SK-N-SH (cell line): Measurements from ENCODE around the gene TMEM184A. TPM values are rescaled to one million over a fixed set of nuclear protein-coding genes. Genes with fewer than 3 reads are reported as not detected.
A peak's percentile ranks its signal among the peaks of the same experiment; 100 is the strongest.

Experiments
- CTCF ChIA-PET: fragments of 300-600, 350-600 bp; formaldehyde crosslinking; extraction: SDS; loops from one replicate; lab custom pipeline; 2021; lab: Yijun Ruan, JAX
- POLR2A ChIA-PET: fragments of 350-600 bp; sonication (Branson Sonifier 250); formaldehyde crosslinking; extraction: SDS; loops from one replicate; lab custom pipeline; 2020; ENCODE audit warnings: antibody characterized with exemption, inconsistent platforms; lab: Yijun Ruan, JAX
- DNase-seq: peaks from one replicate; pipeline ENCODE4 v3.0.0; 2012
- H2AFZ ChIP-seq: fragments of 200-600 bp; sonication (generic); 2 replicates; pipeline ENCODE4 v1.8.1; 2016; ENCODE audit warnings: antibody characterized with exemption, mild to moderate bottlenecking, low read depth
- H3F3A ChIP-seq: fragments of 200-600 bp; sonication (generic); replicated peaks from 2 replicates; pipeline ENCODE3; 2016; ENCODE audit warnings: antibody characterized with exemption, mild to moderate bottlenecking; ENCODE audit not compliant: insufficient read depth
- H3K27ac ChIP-seq, 2 experiments: fragments of 200-500 bp in 1 of 2; fragments of 200-600 bp in 1 of 2; sonication (Bioruptor generic) in 1 of 2; sonication (generic), shearing (Covaris generic) in 1 of 2; 2 replicates each; pipeline versions ENCODE4 v1.5.1 to v1.6.1; 2014 to 2016; ENCODE audit warnings: low read depth in 2 of 2, inconsistent platforms in 1 of 2, low read length in 1 of 2, mild to moderate bottlenecking in 1 of 2, mixed read lengths in 1 of 2
- H3K27me3 ChIP-seq: fragments of 200-600 bp; sonication (generic), shearing (Covaris generic); 2 replicates; pipeline ENCODE4 v1.6.1; 2016; ENCODE audit warnings: mixed run types; ENCODE audit not compliant: insufficient read depth
- H3K36me3 ChIP-seq, 2 experiments: fragments of 200-500 bp in 1 of 2; fragments of 200-600 bp in 1 of 2; sonication (Bioruptor generic) in 1 of 2; sonication (generic) in 1 of 2; replicated peaks in 1 of 2; 2 replicates each; pipeline versions ENCODE3 to v1.5.1; 2014 to 2016; ENCODE audit warnings: low read length in 1 of 2, mild to moderate bottlenecking in 1 of 2; ENCODE audit not compliant: insufficient read depth in 2 of 2, control insufficient read depth in 1 of 2
- H3K4me1 ChIP-seq, 2 experiments: fragments of 200-500 bp in 1 of 2; fragments of 200-600 bp in 1 of 2; sonication (Bioruptor generic) in 1 of 2; sonication (generic), shearing (Covaris generic) in 1 of 2; 2 replicates each; pipeline versions ENCODE4 v1.5.1 to v1.6.1; 2014 to 2016; ENCODE audit warnings: low read depth in 1 of 2, low read length in 1 of 2, mixed run types in 1 of 2; ENCODE audit not compliant: insufficient read depth in 2 of 2, control insufficient read depth in 1 of 2
- H3K4me2 ChIP-seq: fragments of 200-600 bp; sonication (generic), shearing (Covaris generic); 2 replicates; pipeline ENCODE4 v1.6.1; 2017; ENCODE audit warnings: mixed run types
- H3K4me3 ChIP-seq, 2 experiments: fragments of 200-500 bp in 1 of 2; fragments of 200-600 bp in 1 of 2; sonication (Bioruptor generic) in 1 of 2; sonication (generic), shearing (Covaris generic) in 1 of 2; 2 replicates each; pipeline versions ENCODE4 v1.5.1 to v1.8.1; 2014 to 2016; ENCODE audit warnings: low read depth in 2 of 2, inconsistent platforms in 1 of 2, low read length in 1 of 2, mild to moderate bottlenecking in 1 of 2, mixed read lengths in 1 of 2, moderate library complexity in 1 of 2
- H3K79me2 ChIP-seq: fragments of 200-600 bp; sonication (generic); 2 replicates; pipeline ENCODE4 v1.8.1; 2017; ENCODE audit warnings: mild to moderate bottlenecking; ENCODE audit not compliant: insufficient read depth
- H3K9ac ChIP-seq: fragments of 200-600 bp; sonication (generic); 2 replicates; pipeline ENCODE4 v1.6.1; 2017; ENCODE audit warnings: mixed run types
- H3K9me2 ChIP-seq: fragments of 200-600 bp; sonication (generic); 2 replicates; pipeline ENCODE4 v1.6.1; 2017; ENCODE audit warnings: mixed run types
- H3K9me3 ChIP-seq: fragments of 200-600 bp; sonication (generic); 2 replicates; pipeline ENCODE4 v1.6.1; 2017; ENCODE audit warnings: mixed run types, mild to moderate bottlenecking, moderate library complexity
- H4K20me1 ChIP-seq: fragments of 200-600 bp; sonication (generic); 2 replicates; pipeline ENCODE4 v1.6.1; 2017; ENCODE audit warnings: mild to moderate bottlenecking, mixed run types; ENCODE audit not compliant: insufficient read depth
- CTCF ChIP-seq: fragments of 200-600 bp; sonication (generic); IDR thresholded peaks from 2 replicates; pipeline ENCODE4 v1.6.1; 2017; ENCODE audit warnings: antibody characterized with exemption, mild to moderate bottlenecking, moderate library complexity
- EP300 ChIP-seq, 2 experiments: IDR thresholded peaks; 2 replicates each; pipeline versions ENCODE4 v1.4.0 to v1.6.1; 2012; ENCODE audit warnings: borderline replicate concordance in 1 of 2, low read depth in 1 of 2, low read length in 1 of 2
- EZH2phosphoT487 ChIP-seq: fragments of 200-600 bp; sonication (generic); IDR thresholded peaks from 2 replicates; pipeline ENCODE4 v1.6.1; 2017; ENCODE audit warnings: low read depth, mixed run types, mild to moderate bottlenecking, antibody characterized with exemption, moderate library complexity, borderline replicate concordance
- FOXM1 ChIP-seq: IDR thresholded peaks from 2 replicates; pipeline ENCODE4 v1.4.0; 2012; ENCODE audit warnings: low read depth, mild to moderate bottlenecking
- GABPA ChIP-seq: IDR thresholded peaks from 2 replicates; pipeline ENCODE4 v1.4.0; 2012; ENCODE audit warnings: low read depth, mild to moderate bottlenecking
- GATA2 ChIP-seq: sonication (generic); formaldehyde crosslinking; IDR thresholded peaks from 2 replicates; pipeline ENCODE4 v1.5.0; 2020; ENCODE audit warnings: mild to moderate bottlenecking, missing genetic modification reagents
- JUND ChIP-seq: IDR thresholded peaks from 2 replicates; pipeline ENCODE4 v1.4.0; 2012
- MEF2A ChIP-seq: IDR thresholded peaks from 2 replicates; pipeline ENCODE4 v1.4.0; 2012; ENCODE audit warnings: low read depth, borderline replicate concordance
- POLR2AphosphoS5 ChIP-seq: IDR thresholded peaks from 2 replicates; pipeline ENCODE4 v1.6.1; 2012; ENCODE audit warnings: low read depth, low read length
- TCF12 ChIP-seq: IDR thresholded peaks from 2 replicates; pipeline ENCODE4 v1.4.0; 2012
- TEAD4 ChIP-seq: IDR thresholded peaks from 2 replicates; pipeline ENCODE4 v1.4.0; 2012; ENCODE audit warnings: mild to moderate bottlenecking, borderline replicate concordance; ENCODE audit not compliant: insufficient read depth
- WGBS: methylation state at CpG from one replicate; pipeline ENCODE4 v1.1.6; 2017; ENCODE audit warnings: low lambda C conversion rate; 5-methylcytosine and 5-hydroxymethylcytosine counted together
- polyA plus RNA-seq, 3 experiments: library from polyadenylated mRNA; depleted of rRNA; stranded (reverse); fragments of >200 nt; gene quantifications; 2 replicates each; pipeline ENCODE4 v1.2.3, GENCODE V29; 2012
- TF ChIP-seq, protein P1 (sequence below): IDR thresholded peaks from 2 replicates; pipeline ENCODE4 v1.6.1; 2012; ENCODE audit warnings: mild to moderate bottlenecking, low read depth, low read length, moderate library complexity
- TF ChIP-seq, protein P2 (sequence below): IDR thresholded peaks from 2 replicates; pipeline ENCODE4 v1.4.0; 2012; ENCODE audit warnings: low read depth, borderline replicate concordance

The TMEM184A gene
- polyA plus RNA-seq, 1 of the 3 experiments (the other 2 are of a cell fraction), result 1.5 TPM

GRCh38 chr7:1586126-1586826 is 30.3 kb upstream of the TMEM184A start (continued):
- TF ChIP-seq GATA2 (CRISPR knock-in tag), result no peak

DNA sequence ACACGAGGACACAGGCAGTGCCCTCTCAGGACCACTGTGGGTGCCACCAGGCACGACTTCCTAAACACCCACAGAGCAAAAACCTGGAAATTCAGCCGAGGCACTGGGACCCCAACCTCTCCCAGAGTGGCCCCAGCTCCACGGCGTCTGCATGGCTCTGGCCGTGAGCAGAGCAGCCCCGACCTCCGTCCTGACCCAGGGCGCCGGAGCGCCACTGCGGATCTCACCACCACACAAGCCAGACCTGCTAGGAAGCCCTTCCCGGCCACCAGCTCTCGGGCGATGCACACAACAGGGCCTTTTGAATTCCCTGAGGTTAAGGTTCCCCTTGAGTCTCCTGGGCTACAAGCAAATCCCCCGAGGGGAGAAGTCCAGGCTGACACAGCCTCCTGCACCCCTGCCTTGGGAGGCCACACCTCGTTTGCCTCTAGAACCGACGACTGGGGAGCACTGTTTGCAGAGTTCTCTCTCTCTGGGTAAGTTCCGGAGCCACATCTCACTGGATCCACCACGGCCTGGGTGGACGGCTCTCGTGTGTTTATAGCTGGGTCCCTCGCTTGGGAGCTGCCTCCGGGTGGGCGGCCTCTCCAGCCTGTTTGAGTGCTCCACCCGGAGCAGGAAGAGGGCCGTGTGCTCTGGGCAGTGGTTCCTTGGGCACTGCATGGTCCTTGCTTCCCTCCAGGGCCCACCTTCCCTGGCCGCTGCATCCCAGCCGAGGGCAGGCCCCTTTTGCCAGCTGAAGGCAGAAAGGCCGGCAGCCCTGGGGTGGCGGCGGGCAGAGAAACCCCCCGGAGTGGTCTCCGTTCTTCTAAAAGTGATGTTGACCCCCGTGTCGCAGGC is 29.4 kb upstream of the TMEM184A start:
- Histone ChIP-seq H3K4me3 (no peak overlapping the region), H3K9ac (no peak overlapping the region), H3K4me2 (no peak overlapping the region), H2AFZ (no peak overlapping the region), H3K9me3 (no peaks in the 10 kb centered on the region), H3F3A (no peaks in the 10 kb centered on the region), H3K27me3 (peaks cover 18% of the 10 kb centered on the region; the same call in 1 of the 2 replicates), H4K20me1 (no peaks in the 10 kb centered on the region), H3K27ac (peak overlapping the region in 1 of 2 experiments; percentile 95; a peak in 2 of 4 replicates), H3K36me3 (no peaks in the 10 kb centered on the region), H3K9me2 (no peaks in the 10 kb centered on the region), H3K4me1 (peaks cover 0 to 50% of the 10 kb centered on the region in 2 experiments; a peak in 1 of 4 replicates), H3K79me2 (no peaks in the 10 kb centered on the region)
- 88% methylated on average over 22 of the region's 37 CpGs for WGBS
- ChIA-PET POLR2A (interaction anchor here (0.9 to 2.2 kb wide), 6 partner anchors 11 to 585 kb away, joined by 3 to 19 read pairs (median 4); no protein-coding TSS in a partner anchor), CTCF (interaction anchor here (0.9 to 4.0 kb wide), 10 partner anchors 13 to 647 kb away, joined by 3 to 27 read pairs (median 7); partner anchors contain the start of gene MAD1L1)
- DNase-seq, result peak; percentile 31
- no peak for TF ChIP-seq EP300 (IDR thresholded peaks at IDR 0.05; ENCODE audit: borderline replicate concordance in 1 of 2, low read depth in 1 of 2, low read length in 1 of 2)
- TF ChIP-seq, protein P1, sequence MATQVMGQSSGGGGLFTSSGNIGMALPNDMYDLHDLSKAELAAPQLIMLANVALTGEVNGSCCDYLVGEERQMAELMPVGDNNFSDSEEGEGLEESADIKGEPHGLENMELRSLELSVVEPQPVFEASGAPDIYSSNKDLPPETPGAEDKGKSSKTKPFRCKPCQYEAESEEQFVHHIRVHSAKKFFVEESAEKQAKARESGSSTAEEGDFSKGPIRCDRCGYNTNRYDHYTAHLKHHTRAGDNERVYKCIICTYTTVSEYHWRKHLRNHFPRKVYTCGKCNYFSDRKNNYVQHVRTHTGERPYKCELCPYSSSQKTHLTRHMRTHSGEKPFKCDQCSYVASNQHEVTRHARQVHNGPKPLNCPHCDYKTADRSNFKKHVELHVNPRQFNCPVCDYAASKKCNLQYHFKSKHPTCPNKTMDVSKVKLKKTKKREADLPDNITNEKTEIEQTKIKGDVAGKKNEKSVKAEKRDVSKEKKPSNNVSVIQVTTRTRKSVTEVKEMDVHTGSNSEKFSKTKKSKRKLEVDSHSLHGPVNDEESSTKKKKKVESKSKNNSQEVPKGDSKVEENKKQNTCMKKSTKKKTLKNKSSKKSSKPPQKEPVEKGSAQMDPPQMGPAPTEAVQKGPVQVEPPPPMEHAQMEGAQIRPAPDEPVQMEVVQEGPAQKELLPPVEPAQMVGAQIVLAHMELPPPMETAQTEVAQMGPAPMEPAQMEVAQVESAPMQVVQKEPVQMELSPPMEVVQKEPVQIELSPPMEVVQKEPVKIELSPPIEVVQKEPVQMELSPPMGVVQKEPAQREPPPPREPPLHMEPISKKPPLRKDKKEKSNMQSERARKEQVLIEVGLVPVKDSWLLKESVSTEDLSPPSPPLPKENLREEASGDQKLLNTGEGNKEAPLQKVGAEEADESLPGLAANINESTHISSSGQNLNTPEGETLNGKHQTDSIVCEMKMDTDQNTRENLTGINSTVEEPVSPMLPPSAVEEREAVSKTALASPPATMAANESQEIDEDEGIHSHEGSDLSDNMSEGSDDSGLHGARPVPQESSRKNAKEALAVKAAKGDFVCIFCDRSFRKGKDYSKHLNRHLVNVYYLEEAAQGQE, result no peak
- TF ChIP-seq, protein P2, sequence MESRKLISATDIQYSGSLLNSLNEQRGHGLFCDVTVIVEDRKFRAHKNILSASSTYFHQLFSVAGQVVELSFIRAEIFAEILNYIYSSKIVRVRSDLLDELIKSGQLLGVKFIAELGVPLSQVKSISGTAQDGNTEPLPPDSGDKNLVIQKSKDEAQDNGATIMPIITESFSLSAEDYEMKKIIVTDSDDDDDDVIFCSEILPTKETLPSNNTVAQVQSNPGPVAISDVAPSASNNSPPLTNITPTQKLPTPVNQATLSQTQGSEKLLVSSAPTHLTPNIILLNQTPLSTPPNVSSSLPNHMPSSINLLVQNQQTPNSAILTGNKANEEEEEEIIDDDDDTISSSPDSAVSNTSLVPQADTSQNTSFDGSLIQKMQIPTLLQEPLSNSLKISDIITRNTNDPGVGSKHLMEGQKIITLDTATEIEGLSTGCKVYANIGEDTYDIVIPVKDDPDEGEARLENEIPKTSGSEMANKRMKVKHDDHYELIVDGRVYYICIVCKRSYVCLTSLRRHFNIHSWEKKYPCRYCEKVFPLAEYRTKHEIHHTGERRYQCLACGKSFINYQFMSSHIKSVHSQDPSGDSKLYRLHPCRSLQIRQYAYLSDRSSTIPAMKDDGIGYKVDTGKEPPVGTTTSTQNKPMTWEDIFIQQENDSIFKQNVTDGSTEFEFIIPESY, result no peak
- no peak for TF ChIP-seq JUND
- TF ChIP-seq FOXM1, result no peak
- no peak for TF ChIP-seq TCF12
- no peak for TF ChIP-seq TEAD4
- TF ChIP-seq MEF2A, result no peak
- no peak for TF ChIP-seq POLR2AphosphoS5
- TF ChIP-seq EZH2phosphoT487, result no peak
- no peak for TF ChIP-seq GABPA
- TF ChIP-seq CTCF, result no peak
